ENCODE results near the gene RNASE7. TPM values are rescaled to one million over a fixed set of nuclear protein-coding genes. Genes with fewer than 3 reads are reported as not detected.

Gene RNASE7
- total and polyA plus RNA-seq, 2 donors from 2014 or later = not detected

DNA sequence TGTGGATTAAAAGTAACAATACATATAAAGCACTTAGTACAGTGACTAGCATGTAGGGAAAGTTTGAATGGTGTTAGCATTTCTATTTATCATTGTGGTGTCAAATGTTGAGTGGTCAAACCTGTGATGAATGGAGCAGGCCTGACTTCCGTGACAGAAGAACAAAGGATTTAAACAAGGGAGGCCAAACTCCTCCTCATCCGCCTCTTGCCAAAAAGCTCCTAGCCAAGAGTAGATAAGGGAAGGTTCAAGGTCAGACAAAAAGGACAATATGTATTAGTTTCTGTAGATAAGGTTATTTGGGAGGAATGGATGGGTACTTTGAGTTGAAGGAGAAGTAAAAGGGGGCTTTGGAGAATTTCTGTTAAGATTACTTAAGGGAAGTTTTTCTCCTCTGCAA is 6.5 kb downstream of the RNASE7 start:
- no peak overlapping the region for H3K4me3 ChIP-seq (ENCODE audit: low read length in 3 of 3)
- H3K36me3 ChIP-seq (ENCODE audit: control insufficient read depth in 2 of 3, insufficient read depth in 3 of 3, low read length in 3 of 3) = no peaks in the 10 kb centered on the region
- DNase-seq = no peak
- TF ChIP-seq, protein P1, sequence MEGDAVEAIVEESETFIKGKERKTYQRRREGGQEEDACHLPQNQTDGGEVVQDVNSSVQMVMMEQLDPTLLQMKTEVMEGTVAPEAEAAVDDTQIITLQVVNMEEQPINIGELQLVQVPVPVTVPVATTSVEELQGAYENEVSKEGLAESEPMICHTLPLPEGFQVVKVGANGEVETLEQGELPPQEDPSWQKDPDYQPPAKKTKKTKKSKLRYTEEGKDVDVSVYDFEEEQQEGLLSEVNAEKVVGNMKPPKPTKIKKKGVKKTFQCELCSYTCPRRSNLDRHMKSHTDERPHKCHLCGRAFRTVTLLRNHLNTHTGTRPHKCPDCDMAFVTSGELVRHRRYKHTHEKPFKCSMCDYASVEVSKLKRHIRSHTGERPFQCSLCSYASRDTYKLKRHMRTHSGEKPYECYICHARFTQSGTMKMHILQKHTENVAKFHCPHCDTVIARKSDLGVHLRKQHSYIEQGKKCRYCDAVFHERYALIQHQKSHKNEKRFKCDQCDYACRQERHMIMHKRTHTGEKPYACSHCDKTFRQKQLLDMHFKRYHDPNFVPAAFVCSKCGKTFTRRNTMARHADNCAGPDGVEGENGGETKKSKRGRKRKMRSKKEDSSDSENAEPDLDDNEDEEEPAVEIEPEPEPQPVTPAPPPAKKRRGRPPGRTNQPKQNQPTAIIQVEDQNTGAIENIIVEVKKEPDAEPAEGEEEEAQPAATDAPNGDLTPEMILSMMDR (IDR thresholded peaks at IDR 0.05; ENCODE audit: borderline replicate concordance, extremely low read depth, insufficient read depth) = no peak
- H3K9ac ChIP-seq (ENCODE audit: low read length in 3 of 3) = no peak overlapping the region
- H3K9me3 ChIP-seq (ENCODE audit: control insufficient read depth in 2 of 3, insufficient read depth in 1 of 3, low read length in 3 of 3) = no peaks in the 10 kb centered on the region
- no peaks in the 10 kb centered on the region for H3K27me3 ChIP-seq (ENCODE audit: control insufficient read depth, insufficient read depth, low read length)
- H3K4me1 ChIP-seq (ENCODE audit: control insufficient read depth in 2 of 3, insufficient read depth in 2 of 3, low read depth in 1 of 3, low read length in 3 of 3) = peaks cover 0 to 10% (median 9%) of the 10 kb centered on the region in 3 donors
- intact Hi-C loops (cut with DNase I) = no loop called here
- no peak overlapping the region for H3K27ac ChIP-seq (ENCODE audit: low read depth in 2 of 2, low read length in 2 of 2)
- no peak for FAIRE-seq

DNA sequence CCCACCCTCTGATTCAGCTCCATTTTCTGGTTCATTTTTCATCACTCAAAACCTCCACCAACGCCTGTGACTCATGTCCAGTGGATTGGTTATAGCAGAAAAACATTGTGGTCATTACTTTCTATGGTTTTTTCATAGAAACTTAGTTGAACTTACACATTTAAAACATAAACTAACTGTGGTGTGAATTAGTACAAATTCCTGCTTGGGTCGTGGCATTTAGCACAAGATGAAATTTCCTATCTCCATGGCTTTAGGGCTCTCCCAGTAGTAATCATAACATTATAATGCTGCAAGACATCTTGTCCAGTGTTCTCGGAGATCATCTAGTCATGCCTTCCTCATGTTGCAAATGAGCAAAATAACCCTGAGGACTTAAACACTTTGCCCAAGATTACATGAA is 7.1 kb downstream of the RNASE7 start:
- H3K36me3 ChIP-seq (ENCODE audit: control insufficient read depth in 2 of 3, insufficient read depth in 3 of 3, low read length in 3 of 3) = no peaks in the 10 kb centered on the region
- no peaks in the 10 kb centered on the region for H3K9me3 ChIP-seq (ENCODE audit: control insufficient read depth in 2 of 3, insufficient read depth in 1 of 3, low read length in 3 of 3)
- no peak for DNase-seq
- H3K27me3 ChIP-seq (ENCODE audit: control insufficient read depth, insufficient read depth, low read length) = no peaks in the 10 kb centered on the region
- peaks cover 0 to 11% (median 3%) of the 10 kb centered on the region in 3 donors for H3K4me1 ChIP-seq (ENCODE audit: control insufficient read depth in 2 of 3, insufficient read depth in 2 of 3, low read depth in 1 of 3, low read length in 3 of 3)
- H3K4me3 ChIP-seq (ENCODE audit: low read length in 3 of 3) = no peak overlapping the region
- intact Hi-C loops (cut with DNase I) = no loop called here
- TF ChIP-seq, protein P1 (IDR thresholded peaks at IDR 0.05; ENCODE audit: borderline replicate concordance, extremely low read depth, insufficient read depth) = no peak
- no peak overlapping the region for H3K27ac ChIP-seq (ENCODE audit: low read depth in 2 of 2, low read length in 2 of 2)
- no peak for FAIRE-seq
- no peak overlapping the region for H3K9ac ChIP-seq (ENCODE audit: low read length in 3 of 3)

DNA sequence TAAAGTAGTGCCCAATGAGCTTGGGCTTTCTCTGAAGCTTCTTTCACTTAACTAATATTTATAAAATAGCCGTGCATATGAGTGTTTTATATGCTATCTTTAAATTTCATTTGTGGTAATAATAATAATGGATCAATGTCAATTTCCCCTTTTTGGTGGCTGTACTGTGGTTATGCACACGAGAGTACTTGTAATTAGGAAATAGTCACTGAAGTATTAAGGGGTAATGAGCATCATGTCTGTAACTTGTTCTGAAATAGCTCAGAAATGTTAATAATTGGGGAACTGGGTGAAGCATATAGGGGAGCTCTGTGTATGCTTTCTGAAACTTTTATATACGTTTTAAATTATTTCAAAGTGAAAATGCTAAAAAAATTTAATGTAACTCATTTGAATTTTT is 8.4 kb downstream of the RNASE7 start:
- Histone ChIP-seq H3K27me3 (ENCODE audit: control insufficient read depth, insufficient read depth, low read length) (no peaks in the 10 kb centered on the region), H3K9me3 (ENCODE audit: control insufficient read depth in 2 of 3, insufficient read depth in 1 of 3, low read length in 3 of 3) (no peaks in the 10 kb centered on the region), H3K27ac (ENCODE audit: low read depth in 2 of 2, low read length in 2 of 2) (no peak overlapping the region), H3K4me3 (ENCODE audit: low read length in 3 of 3) (no peak overlapping the region), H3K4me1 (ENCODE audit: control insufficient read depth in 2 of 3, insufficient read depth in 2 of 3, low read depth in 1 of 3, low read length in 3 of 3) (peaks cover 0 to 17% (median 3%) of the 10 kb centered on the region in 3 donors), H3K9ac (ENCODE audit: low read length in 3 of 3) (no peak overlapping the region), H3K36me3 (ENCODE audit: control insufficient read depth in 2 of 3, insufficient read depth in 3 of 3, low read length in 3 of 3) (no peaks in the 10 kb centered on the region)
- DNase-seq (no peak), FAIRE-seq (no peak)
- intact Hi-C loops (cut with DNase I) = no loop called here
- TF ChIP-seq, protein P1 (IDR thresholded peaks at IDR 0.05; ENCODE audit: borderline replicate concordance, extremely low read depth, insufficient read depth) = no peak
